HG03354 (cell line): ENCODE results near the gene GRIFIN.
"Not testable (repeated sequence)": the region's sequence is repeated elsewhere in the genome, so short reads cannot be mapped to it uniquely, and the experiment has no call there.

Experiments used
- ATAC-seq: cut with Tn5 transposase; IDR thresholded peaks from one replicate; pipeline ENCODE4 v1.9.1; 2021; ENCODE audit warnings: mild to moderate bottlenecking; ENCODE audit not compliant: unreplicated experiment, poor library complexity, severe bottlenecking

Gene GRIFIN

DNA sequence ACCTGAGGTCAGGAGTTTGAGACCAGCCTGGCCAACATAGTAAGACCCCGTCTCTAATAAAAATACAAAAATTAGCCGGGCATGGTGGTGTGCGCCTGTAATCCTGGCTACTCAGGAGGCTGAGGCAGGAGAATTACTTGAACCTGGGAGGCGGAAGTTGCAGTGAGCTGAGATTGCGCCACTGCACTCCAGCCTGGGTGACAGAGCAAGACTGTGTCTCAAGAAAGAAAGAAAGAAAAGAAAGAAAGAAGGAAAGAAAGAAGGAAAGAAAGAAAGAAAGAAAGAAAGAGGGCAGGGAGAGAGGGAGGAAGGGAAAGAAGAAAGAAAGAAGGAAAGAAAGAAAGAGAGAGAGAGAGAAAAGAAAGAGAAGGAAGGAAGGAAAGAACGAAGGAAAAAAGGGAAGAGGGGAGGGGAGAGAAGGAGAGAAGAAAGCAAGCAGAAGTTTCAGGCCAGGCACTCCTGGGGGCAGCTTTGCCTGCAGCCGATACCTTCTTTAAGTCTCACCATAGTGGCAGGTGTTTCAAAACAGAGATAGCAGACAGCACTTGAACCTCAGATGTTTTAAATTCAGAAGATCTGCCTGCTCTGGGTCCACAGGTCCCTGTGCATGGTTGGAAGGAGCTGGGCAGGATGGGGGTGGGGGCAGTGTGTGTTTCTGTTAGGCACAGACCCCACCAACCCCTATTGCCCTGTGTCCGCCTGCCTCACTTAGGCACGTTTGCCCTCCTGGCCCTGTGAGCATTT lies 6.6 kb downstream of the GRIFIN start:
- ATAC-seq, result not testable (repeated sequence)

DNA sequence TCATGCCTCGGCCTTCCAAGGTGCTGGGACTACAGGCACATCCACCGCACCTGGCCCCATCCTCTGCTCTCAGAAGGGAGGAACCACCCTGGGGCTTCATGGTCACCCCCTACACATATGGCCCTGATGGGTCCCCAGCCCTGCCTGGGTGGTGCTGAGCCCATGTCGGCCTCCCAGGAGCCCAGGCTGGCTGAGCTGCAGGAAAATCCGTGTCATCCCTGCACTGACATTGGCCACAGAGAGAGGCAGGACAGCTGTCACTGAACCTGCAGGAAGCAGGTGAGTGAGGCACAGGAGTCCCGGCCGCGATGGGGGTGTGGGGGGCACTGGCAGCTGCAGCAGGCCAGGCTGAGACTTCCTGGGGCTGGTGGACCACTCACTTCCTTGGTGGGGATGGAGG lies 8.0 kb downstream of the GRIFIN start:
- ATAC-seq, result no peak

DNA sequence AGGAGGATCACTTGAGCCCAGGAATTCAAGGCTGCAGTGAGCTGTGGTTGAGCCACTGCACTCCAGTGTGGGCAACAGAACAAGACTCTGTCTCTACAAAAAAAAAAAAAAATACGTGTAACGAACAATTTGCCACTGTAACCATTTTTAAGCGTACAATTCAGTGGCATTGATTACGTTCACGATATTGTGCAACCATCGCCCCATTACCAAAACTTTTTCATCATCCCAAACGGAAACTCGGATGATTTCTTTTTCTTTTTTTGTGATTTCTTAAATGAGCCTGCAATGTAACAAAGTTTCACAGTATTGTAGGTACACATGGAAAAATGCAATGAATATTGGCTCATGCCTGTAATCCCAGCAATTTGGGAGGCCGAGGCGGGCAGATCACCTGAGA lies 9.5 kb downstream of the GRIFIN start:
- no peak for ATAC-seq

DNA sequence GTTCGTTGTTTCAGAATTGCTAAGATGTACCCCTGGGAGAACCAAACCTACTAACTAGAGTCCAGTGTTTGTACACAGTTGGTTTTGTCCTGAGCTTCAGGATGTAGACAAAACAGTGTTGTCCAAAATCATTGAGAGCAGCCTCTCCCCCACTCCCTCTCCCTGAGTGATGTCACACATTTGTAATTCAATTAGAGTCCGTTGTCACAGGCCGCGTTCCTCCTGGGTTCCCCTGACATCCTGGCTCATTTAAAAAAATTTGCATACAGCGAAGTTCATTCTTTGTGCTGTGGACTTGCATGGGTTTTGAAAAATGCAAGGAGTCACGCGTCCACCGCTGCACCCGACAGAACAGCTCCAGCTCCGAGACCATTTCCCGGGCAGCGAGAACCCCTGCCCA lies 10.3 kb downstream of the GRIFIN start:
- ATAC-seq, result no peak

DNA sequence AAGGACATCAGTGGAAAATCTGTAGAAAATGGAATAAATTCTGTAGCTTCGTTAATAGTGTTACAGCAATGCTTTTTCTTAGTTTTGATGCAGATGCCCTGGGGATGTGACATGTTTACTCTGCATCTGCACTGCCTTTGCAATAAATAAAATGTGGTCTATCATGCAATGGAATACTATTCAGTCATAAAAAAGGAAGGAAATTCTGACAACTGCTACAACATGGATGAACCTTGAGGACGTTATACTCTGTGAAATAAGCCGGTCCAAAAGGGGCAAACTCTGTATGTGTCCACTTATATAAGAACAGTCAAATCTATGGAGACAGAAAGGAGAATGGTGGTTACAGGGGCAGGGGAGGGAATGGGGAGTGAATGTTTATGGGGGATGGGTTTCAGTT lies 13.5 kb downstream of the GRIFIN start:
- ATAC-seq, result no peak

DNA sequence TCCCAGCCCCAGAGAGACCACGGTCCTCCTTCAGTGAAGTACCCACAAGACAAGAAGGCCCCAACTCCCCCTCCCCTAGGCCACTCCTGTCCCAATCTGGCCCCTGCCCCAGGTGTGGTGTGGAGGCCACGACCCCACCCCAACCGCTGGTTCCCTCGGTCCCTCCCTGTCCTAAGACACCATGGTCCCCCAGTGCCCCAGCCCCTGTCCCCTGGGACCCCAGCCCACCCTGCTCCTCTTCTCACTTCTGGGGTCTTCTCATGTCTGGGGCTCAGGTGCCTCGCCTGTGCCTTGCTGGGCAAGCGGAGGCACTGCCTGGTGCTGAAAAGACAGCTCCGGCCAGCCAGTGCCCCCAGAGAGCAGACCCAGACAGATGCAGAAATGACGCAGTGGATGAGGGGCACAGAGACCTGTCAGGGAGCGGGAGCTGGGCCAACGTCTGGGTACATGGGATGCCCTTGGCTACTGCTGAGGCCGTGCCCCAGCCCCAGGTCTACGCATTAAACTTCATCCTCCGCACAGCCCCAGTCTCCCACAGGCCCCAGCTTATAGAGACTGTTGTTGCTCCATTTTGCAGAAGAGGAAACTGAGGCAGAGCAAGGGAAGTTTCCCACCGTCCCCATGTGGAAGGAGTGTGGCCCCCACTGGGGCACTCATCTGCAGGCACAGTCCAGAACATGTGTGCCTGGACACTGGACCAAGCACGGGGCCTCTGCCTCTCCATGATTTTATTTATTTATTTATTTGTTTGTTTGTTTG lies 14.8 kb downstream of the GRIFIN start:
- ATAC-seq, result no peak

DNA sequence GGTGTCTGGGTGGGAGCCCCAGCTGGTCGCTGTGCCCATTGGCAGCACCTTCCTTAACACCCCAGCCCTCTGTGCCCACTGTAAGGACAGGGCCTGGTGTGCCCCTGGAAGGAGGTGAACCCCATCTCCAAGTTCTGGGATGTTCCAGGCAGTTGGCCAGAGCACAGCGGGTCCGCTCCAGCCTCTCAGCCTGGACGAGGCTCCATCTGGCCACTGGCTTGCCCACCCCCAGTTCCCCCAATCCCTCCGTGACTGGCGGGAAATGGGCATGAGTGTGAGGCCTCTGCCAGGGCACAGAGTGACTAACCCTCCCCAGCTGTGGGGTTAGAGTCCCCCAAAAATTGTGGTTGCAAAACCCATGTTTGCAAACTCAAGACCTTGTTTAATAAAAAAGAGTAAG lies 15.6 kb downstream of the GRIFIN start:
- ATAC-seq, result no peak

DNA sequence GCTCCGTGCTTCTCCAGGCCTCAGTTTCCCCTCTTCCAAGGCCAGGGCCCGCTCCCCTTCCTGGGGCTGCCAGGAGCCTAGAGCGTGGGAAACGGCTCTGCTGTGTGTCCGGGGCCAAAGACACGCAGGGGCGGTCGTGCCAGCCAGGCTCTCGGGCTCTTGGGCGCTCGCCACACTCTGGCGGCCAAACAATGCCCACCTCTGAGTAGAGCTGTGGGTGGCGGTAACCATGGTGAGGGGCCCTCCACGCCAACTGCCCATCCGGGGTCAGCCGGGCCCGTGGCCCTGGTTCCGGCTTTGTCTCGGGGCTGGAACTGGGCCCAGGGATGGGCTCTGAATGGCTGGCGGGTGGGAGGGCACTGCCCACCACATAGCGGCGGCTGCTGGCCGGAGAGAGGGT lies 16.0 kb downstream of the GRIFIN start:
- ATAC-seq, result no peak

DNA sequence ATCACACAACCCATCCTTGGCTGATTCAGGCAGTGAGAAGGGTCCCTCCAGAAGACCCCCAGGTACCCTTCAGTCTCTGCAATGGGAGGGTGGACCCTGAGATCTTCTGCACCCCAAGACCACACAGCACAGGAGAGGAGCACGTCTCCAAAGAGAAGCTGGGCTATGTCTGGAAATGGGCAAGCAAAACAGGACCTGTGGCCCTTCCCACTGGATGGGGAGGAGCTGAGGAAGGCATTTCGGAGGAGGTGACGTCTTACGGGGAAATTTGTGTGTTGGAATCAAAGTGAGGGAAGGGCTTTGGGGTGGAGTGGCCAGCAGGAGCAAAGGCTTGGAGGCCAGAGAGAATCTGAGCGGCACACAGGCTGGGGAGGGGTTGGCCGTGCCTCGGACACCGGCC lies 16.5 kb downstream of the GRIFIN start:
- ATAC-seq, result no peak

DNA sequence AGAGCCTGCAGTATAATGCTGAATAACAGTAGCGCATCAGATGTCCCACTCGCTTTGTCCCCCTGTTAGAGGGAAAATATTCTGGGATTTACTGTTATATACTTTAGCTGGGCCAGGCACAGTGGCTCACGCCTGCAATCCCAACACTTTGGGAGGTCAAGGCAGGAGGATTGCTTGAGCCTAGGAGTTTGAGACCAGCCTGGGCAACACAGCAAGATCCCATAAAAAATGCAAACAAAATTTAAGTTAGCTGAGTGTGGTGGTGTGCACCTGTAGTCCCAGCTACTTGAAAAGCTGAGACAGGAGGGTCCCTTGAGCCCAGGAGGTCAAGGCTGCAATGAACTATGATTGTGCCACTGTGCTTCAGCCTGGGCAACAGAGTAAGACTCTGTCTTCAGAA lies 22.3 kb downstream of the GRIFIN start:
- ATAC-seq, result not testable (repeated sequence)

DNA sequence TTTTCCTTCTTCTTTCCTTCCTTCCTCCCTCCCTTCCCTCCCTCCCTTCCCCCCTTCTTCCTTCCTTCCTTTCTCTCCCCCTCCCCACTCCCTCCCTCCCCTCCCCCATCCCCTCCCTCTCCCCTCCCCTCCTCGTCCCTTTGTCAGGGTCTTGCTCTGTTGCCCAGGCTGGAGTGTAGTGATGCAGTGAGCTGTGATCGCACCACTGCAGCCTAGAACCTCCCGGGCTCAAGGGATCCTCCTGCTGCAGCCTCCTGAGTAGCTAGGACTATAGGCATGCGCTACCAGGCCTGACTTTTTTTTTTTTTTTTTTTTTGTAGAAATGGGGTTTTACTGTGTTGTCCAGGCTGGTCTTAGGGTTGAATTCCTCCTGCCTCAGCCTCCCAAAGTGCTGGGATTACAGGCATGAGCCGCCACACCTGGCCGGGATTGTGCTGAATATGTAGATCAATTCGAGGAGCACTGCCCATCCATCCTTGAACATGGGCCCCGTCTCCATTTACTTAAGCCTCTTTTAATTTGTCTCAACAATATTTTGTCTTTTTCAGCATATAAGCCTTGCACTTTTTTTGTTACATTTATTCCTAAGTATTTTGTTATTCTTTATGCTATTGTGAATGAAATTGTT lies 23.4 kb downstream of the GRIFIN start:
- ATAC-seq, result no peak

DNA sequence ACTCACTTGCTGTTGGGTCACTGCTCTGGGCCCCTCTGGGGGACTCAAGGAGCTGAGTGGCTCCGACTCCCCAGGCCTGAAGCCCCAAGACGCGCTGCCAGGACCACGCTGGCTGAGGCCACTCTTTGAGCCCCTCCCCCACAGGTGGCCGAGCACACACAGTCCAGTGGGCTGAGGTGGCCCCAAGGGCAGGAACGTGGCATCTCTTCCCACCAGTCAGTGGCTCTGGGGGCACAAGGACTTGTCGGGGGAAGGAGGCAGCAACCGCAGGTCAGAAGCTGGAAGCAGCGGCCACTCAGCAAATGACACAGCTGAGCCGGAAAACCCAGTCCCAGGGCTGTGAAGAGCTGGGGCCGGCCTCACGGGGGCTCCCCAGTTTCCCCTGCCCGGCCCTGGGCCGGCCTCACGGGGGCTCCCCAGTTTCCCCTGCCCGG lies 24.1 kb downstream of the GRIFIN start:
- peak; percentile 27 for ATAC-seq

DNA sequence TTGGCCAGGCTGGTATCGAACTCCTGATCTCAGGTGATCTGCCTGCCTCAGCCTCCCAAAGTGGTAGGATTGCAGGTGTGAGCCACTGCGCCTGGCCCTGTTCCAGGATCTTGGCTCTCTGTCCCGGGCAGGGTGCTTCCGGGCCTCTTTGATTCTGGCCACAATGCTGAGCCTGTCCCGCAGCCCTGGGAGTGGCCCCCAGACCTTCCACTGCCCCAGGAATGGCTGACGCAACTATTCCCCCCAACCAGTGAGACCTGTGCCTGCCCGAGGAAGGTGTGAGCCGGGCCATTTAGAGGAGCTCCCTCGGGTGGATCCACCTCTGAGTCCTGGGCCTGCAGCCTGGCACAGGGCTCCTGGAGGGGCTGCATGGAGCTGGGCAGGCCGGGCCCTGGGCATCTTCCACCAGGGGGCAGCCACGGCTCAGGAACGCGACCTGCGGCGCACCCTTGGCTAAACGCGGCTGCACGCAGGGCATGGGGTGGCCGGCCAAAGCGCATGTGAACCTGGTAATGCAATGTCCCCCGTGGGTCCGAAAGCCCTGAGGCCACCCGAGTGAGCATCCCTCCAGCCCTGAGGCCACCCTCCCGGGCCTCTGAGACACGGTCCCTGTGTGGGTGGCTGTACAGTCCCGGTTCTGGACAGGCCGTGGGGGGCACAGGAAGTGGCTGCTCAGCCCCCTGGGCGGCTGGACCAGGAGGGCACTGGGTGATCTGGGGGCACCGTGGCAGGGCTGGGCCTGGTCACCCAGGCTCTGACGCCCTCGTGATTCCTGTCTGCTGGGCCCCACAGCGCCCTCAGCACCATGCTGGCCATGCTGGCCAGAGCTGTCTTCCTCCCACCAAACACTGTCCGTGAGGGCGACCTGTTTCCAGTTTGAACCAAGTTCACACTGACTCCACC lies 24.8 kb downstream of the GRIFIN start:
- ATAC-seq, result peak; percentile 85

DNA sequence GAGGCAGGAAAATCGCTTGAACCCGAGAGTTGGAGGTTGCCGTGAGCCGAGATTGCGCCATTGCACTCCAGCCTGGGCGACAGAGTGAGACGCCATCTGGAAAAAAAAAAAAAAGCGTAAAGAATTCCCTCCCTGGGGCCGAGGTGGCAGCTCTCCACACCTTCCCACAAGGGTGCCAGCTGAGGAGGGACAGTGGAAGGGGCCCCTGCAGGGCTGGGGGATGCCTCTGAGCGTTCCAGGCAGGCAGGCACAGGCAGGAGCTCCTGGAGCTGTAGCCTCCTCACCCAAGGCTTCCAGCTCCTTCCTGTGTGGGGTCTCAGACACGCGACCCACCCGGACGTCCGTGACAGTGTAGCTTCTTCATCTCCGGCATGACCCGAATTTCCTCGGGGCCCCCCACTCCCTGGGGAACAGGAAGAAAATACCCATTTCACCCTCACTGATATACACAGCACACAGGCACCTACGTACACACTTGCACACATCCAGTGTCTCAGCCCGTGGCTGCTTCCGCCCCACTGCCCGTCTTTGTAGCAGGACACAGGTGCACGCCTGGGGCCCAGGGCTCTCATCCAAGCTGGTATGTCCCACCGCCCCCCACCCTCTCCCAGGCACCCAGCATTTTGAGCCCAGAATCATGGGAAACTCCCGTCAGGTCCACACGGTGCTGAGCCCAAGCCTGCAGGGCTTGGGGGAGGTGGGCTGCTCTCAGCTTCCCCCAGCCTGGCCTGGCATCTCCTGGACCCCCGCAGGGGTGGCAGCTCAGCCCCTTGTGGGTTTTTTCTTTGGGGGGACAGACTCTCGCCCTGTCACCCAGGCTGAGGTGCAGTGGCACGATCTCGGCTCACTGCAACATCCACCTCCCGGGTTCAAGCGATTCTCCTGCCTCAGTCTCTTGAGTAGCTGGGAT lies 25.7 kb downstream of the GRIFIN start:
- ATAC-seq, result no peak

DNA sequence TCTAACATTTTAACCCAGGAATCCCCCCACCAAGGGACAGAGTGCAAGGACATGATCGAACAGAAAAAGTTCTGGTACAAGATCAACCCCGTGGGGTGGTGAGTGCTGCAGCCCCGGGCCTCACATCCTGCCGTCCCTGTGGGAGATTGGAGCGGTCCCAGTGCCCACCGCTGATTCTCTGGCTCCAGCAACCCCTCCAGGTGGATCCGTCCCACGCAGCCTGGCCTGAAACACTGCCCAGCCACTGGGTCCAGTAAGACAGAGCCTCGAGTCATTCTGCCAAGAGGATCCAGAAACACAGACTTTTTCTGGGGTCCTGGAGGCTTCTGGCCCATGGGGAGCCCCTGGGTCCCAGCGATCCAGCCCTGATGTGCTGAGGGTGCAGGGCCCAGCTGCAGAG lies 29.5 kb downstream of the GRIFIN start:
- no peak for ATAC-seq

DNA sequence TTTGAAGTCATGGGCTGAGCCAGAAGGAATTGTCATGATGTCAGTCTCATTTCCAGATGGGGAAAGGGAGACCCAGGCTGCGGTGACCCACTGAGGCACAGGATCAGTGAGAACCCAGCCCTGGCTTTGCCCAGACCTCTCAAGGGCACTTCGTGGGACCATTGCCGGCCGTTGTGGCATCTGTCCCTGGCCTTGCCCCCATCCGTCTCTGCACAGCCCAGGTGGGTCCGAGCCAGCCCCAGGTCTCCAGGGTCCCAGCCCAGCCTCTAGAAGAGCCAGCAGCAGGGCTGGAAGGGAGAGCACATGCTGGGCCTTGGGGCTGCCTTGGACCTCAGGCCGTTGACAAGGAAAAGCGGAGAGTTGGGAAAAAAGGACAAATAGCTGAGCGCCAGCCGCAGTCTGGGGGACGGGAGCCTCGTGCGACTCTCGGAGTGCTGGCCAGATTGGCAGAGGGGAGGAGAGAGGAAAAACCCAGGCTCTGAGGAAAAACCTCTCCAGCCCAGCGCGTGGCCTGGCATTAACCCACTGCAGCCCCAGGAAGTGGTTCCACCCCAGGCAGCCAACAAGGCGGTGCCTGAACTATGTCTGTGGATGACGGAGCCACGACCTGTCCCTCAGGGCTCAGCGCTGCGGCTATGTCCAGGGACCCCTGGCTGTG lies 30.2 kb downstream of the GRIFIN start:
- no peak for ATAC-seq

DNA sequence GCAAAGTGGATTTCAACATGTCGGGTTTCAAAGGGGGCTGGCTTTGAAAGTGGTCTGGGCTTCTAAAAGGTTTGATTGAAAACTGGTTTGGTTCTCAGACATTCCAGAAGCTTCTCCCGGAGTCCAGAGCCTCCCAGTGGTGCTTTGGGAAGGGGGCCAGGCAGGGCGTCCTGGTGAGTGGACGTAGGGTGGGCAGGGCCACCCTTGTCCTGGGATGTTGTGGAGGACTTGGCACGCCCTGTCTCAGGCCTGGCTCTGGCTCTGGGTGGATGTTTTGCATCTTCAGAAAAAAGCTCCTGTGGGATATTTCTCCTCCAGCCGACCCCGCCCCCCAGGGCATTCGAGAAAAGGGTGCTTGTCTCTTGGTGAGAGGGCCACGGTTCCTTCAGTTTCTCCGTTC lies 31.2 kb downstream of the GRIFIN start:
- ATAC-seq, result no peak

DNA sequence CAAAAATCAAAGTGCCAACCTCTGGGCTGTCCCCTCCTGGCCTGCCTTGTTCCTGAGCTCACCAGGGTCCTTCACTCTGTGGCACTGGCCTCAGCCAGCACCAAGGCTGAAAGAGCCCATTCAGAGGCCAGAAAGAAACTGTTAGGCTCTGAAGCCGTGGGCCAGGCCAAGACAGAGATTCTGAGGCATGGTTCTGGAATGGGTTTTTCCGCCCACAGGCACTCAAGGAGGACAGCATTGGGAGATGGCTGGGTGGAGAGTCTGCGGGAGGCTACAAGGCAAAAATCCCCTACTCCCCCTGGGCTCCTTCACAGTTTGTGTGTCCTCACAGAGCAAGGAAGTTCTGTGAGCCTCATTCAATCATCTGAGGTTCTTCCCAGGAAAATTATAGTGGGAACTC lies 31.7 kb downstream of the GRIFIN start:
- no peak for ATAC-seq
